ENCODE measurements around the gene KCTD1. TPM values are rescaled to one million over a fixed set of nuclear protein-coding genes. Genes with fewer than 3 reads are reported as not detected.

The KCTD1 gene
- total and polyA plus RNA-seq, 2 donors from 2014 or later, result 48.5 to 83.7 TPM

DNA sequence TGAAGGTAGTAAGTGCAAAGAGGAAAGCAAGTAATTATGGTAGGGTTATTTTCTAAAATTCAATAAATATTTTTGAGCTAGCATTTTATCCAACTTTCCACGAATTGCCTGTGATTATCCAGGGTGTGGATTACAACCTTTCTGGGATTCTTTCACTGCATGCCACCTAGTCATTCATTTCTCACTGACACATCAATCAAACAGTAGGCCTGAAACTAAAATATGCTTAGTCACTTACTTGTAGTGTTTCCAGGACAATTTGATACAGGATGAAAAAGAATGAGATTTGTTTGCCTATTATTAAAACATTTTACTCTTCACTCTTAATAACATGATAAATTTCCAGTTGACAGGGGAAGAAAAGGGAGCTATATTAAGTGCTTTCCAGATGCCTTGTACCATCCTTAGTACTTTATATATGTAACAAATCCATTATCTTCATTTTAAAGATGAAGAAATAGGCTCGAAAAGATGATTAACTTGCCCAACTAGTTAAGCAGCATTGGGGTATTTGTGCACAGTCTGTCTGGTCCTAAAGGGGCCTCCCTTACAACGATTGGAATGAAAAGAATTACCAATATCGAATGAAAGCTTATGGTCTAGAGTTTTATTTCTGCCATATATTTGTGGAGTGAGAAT, 70.4 kb downstream of the KCTD1 start:
- peaks cover 3 to 9% (median 4%) of the 10 kb centered on the region in 3 donors for H3K4me1 ChIP-seq (ENCODE audit: control insufficient read depth in 2 of 3, insufficient read depth in 2 of 3, low read depth in 1 of 3, low read length in 3 of 3)
- no peaks in the 10 kb centered on the region for H3K9me3 ChIP-seq (ENCODE audit: control insufficient read depth in 2 of 3, insufficient read depth in 1 of 3, low read length in 3 of 3)
- FAIRE-seq, result no peak
- TF ChIP-seq, protein P1, sequence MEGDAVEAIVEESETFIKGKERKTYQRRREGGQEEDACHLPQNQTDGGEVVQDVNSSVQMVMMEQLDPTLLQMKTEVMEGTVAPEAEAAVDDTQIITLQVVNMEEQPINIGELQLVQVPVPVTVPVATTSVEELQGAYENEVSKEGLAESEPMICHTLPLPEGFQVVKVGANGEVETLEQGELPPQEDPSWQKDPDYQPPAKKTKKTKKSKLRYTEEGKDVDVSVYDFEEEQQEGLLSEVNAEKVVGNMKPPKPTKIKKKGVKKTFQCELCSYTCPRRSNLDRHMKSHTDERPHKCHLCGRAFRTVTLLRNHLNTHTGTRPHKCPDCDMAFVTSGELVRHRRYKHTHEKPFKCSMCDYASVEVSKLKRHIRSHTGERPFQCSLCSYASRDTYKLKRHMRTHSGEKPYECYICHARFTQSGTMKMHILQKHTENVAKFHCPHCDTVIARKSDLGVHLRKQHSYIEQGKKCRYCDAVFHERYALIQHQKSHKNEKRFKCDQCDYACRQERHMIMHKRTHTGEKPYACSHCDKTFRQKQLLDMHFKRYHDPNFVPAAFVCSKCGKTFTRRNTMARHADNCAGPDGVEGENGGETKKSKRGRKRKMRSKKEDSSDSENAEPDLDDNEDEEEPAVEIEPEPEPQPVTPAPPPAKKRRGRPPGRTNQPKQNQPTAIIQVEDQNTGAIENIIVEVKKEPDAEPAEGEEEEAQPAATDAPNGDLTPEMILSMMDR (IDR thresholded peaks at IDR 0.05; ENCODE audit: borderline replicate concordance, extremely low read depth, insufficient read depth), result no peak
- H3K27ac ChIP-seq (ENCODE audit: low read depth in 2 of 2, low read length in 2 of 2), result no peak overlapping the region
- H3K4me3 ChIP-seq (ENCODE audit: low read length in 3 of 3), result no peak overlapping the region
- DNase-seq, result no peak
- H3K36me3 ChIP-seq (ENCODE audit: control insufficient read depth in 2 of 3, insufficient read depth in 3 of 3, low read length in 3 of 3), result peaks cover 0 to 12% (median 2%) of the 10 kb centered on the region in 3 donors
- intact Hi-C loops (cut with DNase I), result no loop called here
- no peaks in the 10 kb centered on the region for H3K27me3 ChIP-seq (ENCODE audit: control insufficient read depth, insufficient read depth, low read length)
- no peak overlapping the region for H3K9ac ChIP-seq (ENCODE audit: low read length in 3 of 3)

DNA sequence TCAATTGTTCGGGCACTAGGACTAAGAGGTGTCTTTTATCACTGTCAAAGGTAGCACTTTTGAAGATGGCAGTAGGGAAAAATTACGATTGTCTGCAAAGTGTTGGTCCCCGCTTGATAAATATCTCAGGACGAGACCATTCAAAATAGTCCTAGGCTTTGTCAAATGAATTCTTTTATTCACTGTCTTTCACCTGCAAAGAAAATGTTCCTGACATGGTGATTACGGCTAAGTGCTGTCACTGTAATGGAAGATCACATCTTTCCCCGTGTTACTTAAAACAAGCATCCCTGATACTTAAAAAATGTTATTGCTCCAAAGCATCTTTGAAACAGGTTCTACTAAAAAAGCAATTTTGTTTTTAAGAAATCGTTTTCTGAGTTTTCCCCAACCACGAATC, 71.7 kb downstream of the KCTD1 start:
- intact Hi-C loops (cut with DNase I), result no loop called here
- Histone ChIP-seq H3K27ac (ENCODE audit: low read depth in 2 of 2, low read length in 2 of 2) (no peak overlapping the region), H3K9me3 (ENCODE audit: control insufficient read depth in 2 of 3, insufficient read depth in 1 of 3, low read length in 3 of 3) (no peaks in the 10 kb centered on the region), H3K27me3 (ENCODE audit: control insufficient read depth, insufficient read depth, low read length) (no peaks in the 10 kb centered on the region), H3K9ac (ENCODE audit: low read length in 3 of 3) (no peak overlapping the region), H3K36me3 (ENCODE audit: control insufficient read depth in 2 of 3, insufficient read depth in 3 of 3, low read length in 3 of 3) (peaks cover 0 to 12% (median 2%) of the 10 kb centered on the region in 3 donors), H3K4me3 (ENCODE audit: low read length in 3 of 3) (no peak overlapping the region), H3K4me1 (ENCODE audit: control insufficient read depth in 2 of 3, insufficient read depth in 2 of 3, low read depth in 1 of 3, low read length in 3 of 3) (peaks cover 2 to 9% (median 3%) of the 10 kb centered on the region in 3 donors)
- TF ChIP-seq, protein P1 (IDR thresholded peaks at IDR 0.05; ENCODE audit: borderline replicate concordance, extremely low read depth, insufficient read depth), result no peak
- FAIRE-seq (no peak), DNase-seq (no peak)

GRCh38 chr18:26474542-26474941, 73.8 kb downstream of the KCTD1 start:
- H3K36me3 ChIP-seq (ENCODE audit: control insufficient read depth in 2 of 3, insufficient read depth in 3 of 3, low read length in 3 of 3), result peaks cover 0 to 12% (median 2%) of the 10 kb centered on the region in 3 donors
- no peak for DNase-seq
- TF ChIP-seq, protein P1 (IDR thresholded peaks at IDR 0.05; ENCODE audit: borderline replicate concordance, extremely low read depth, insufficient read depth), result no peak
- no peak overlapping the region for H3K4me3 ChIP-seq (ENCODE audit: low read length in 3 of 3)
- no peaks in the 10 kb centered on the region for H3K9me3 ChIP-seq (ENCODE audit: control insufficient read depth in 2 of 3, insufficient read depth in 1 of 3, low read length in 3 of 3)
- no peaks in the 10 kb centered on the region for H3K27me3 ChIP-seq (ENCODE audit: control insufficient read depth, insufficient read depth, low read length)
- H3K27ac ChIP-seq (ENCODE audit: low read depth in 2 of 2, low read length in 2 of 2), result no peak overlapping the region
- H3K4me1 ChIP-seq (ENCODE audit: control insufficient read depth in 2 of 3, insufficient read depth in 2 of 3, low read depth in 1 of 3, low read length in 3 of 3), result peaks cover 0 to 3% (median 2%) of the 10 kb centered on the region in 3 donors
- H3K9ac ChIP-seq (ENCODE audit: low read length in 3 of 3), result no peak overlapping the region
- no peak for FAIRE-seq
- intact Hi-C loops (cut with DNase I), result no loop called here

Measured in kidney (tissue), 14 donors.